SU-DHL-6 (cell line): Measurements from ENCODE around the gene MBP.

ENCODE experiments used
- CTCF ChIP-seq: fragments of 200-600 bp; sonication (generic); IDR thresholded peaks from one replicate; pipeline ENCODE4 v1.5.1; 2017; ENCODE audit warnings: antibody characterized with exemption, mild to moderate bottlenecking, low read length, moderate library complexity; ENCODE audit not compliant: insufficient read depth, poor library complexity, severe bottlenecking
- EZH2phosphoT487 ChIP-seq: fragments of 200-600 bp; sonication (generic), shearing (Covaris generic); conservative IDR thresholded peaks from 2 replicates; pipeline ENCODE4 v1.6.1; 2018; ENCODE audit warnings: mild to moderate bottlenecking, antibody characterized with exemption, low read length, moderate library complexity, mixed read lengths

DNA sequence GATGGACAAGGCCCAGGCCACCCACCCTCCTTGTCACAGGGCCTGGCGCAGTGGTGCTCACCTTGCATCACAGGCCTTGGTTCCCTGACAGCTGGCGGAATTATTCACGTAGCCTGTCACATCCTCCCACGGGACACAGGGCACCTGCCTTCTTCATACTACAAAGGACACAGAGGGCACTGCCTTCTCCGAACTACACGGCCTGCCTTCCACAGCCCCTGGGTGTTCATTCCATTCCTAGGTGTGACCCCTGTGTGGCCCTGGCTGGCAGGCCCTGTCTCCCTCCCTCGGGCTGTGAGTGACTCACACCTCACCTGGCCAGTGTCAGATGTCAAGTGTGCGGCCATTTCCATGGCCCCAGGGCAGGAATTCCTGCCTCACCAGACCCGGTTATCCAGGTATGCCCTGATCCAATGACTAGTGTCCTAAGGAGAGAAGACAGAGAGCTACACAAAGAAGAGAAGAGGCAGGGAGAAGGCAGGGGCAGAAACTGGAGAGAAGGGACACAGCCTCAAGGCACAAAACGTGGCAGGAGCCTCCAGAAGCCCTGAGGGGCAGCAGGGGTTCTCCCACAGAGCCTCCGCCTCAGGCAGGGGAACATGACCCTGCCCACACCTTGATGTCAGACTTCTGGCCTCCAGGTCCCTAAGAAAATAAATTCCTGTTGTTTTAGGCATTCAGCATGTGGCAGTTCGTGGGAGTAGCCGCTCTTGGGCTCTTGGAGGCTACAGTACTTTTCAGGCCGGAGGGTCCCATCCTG is 43.4 kb downstream of the MBP start:
- TF ChIP-seq CTCF (no peak), EZH2phosphoT487 (no peak)
